GM08714 (cell line): ENCODE data around the gene TOPAZ1.

Experiments
- H3K4me3 ChIP-seq: fragments of 200-500 bp; sonication (Bioruptor generic); 2 replicates; pipeline ENCODE4 v1.5.1; 2014; ENCODE audit warnings: mild to moderate bottlenecking, low read length, inconsistent platforms
- ZNF274 ChIP-seq: IDR thresholded peaks from 2 replicates; pipeline ENCODE4 v1.6.1; 2012; ENCODE audit warnings: mild to moderate bottlenecking, low read depth, low read length

The TOPAZ1 gene

GRCh38 chr3:44280631-44281030 is 38.9 kb downstream of the TOPAZ1 start:
- TF ChIP-seq ZNF274 = no peak
- no peak overlapping the region for H3K4me3 ChIP-seq

- no peak for TF ChIP-seq ZNF274
- no peak overlapping the region for H3K4me3 ChIP-seq
Measured at GRCh38 chr3:44284949-44285348, 43.3 kb downstream of the TOPAZ1 start.

GRCh38 chr3:44289882-44290462 is 48.3 kb downstream of the TOPAZ1 start:
- TF ChIP-seq ZNF274 = no peak
- H3K4me3 ChIP-seq = no peak overlapping the region

DNA sequence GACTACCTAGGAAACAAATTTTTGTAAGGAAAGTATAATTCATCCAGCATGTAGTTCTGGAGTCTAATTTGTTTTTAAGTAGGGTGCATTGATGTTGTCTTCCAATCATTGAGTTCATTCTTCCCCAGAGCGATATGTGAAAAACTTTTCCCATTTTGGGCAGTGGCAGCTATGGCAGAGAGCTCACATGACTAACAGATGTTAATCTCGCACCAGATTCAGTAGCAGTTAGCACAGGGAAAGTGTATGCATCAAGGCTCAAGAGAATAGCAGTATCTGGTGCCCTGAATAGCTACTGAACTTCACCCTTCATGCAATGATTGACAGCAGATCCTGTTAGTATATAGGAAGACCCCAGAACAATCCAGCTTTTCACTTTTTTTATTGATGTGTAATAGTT is 50.6 kb downstream of the TOPAZ1 start:
- no peak overlapping the region for H3K4me3 ChIP-seq
- no peak for TF ChIP-seq ZNF274

DNA sequence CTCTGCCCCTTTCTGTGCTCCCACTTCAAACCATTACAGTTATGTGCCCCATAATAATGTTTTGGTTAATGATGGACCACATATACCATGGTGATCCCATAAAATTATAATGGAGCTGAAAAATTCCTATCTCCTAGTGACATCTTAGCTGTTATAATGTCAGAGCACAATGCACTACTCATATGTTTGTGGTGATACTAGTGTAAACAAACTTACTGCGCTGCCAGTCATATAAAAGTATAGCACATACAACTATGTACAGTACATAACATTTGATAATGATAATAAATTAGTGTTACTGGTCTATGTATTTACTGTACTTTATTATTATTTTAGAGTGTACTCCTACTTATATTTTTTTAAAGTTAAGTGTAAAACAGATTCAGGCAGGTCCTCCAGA is 51.3 kb downstream of the TOPAZ1 start:
- TF ChIP-seq ZNF274 = no peak
- H3K4me3 ChIP-seq = no peak overlapping the region

DNA sequence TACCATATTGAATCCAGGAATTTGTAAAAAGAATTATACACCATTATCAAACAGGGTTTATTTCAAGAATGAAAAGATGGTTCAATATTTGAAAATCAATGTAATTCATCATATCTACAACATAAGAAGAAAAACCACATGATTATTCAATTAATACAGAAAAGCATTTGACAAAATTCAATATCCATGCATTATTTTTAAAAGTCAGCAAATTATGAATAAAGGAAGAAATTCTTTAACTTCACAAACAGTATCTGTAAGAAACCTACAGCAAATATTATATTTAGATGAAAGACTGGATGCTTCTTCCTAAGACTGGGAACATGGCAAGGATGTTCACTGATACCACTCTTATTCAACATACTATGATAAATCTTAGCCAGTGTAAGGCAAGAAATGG is 55.6 kb downstream of the TOPAZ1 start:
- H3K4me3 ChIP-seq = no peak overlapping the region
- no peak for TF ChIP-seq ZNF274

GRCh38 chr3:44301746-44302145 is 60.1 kb downstream of the TOPAZ1 start:
- TF ChIP-seq ZNF274 = no peak
- H3K4me3 ChIP-seq = no peak overlapping the region

DNA sequence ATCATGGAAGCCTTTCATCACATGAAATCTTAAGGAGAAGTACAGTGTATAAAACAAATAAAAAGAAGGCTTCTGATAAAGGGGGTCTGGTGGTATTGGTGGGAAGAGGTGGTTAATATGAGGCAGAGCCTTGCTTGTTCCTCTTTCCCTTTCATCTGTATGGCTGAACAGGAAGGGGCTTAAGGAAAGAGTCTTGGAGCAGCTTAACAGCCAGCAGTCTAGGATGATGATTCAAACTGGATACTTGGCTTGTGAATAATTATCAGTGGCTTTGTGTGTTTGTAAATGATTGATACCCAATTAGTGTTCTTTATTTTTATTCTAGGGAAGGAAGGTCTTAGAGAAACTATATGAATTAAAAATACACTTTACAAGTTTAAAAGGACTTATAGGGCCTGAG is 67.8 kb downstream of the TOPAZ1 start:
- TF ChIP-seq ZNF274 = no peak

GRCh38 chr3:44318891-44319311 is 77.2 kb downstream of the TOPAZ1 start:
- TF ChIP-seq ZNF274 = no peak
- H3K4me3 ChIP-seq = no peak overlapping the region

More for the DNA sequence above, 67.8 kb downstream of the TOPAZ1 start:
- H3K4me3 ChIP-seq = no peak overlapping the region

DNA sequence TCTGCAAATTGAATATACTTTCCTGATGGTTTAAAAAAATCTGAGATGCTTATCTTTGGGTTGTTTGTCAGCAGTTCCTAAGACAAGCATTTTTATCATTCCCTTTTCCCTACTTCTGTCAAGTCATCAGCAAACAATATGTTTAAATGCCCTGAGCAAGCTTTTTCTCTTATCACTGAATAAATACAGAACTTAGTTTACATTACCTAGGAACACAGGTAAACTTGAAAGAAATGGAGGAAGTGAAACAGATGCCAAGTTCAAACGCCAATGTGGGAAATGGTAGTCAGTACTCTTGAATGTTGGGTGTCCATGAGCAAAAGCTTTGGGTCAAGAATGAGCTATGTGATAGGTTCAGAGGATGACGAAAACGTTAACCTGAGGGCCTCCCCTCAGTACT is 79.6 kb downstream of the TOPAZ1 start:
- H3K4me3 ChIP-seq = no peak overlapping the region
- TF ChIP-seq ZNF274 = no peak

DNA sequence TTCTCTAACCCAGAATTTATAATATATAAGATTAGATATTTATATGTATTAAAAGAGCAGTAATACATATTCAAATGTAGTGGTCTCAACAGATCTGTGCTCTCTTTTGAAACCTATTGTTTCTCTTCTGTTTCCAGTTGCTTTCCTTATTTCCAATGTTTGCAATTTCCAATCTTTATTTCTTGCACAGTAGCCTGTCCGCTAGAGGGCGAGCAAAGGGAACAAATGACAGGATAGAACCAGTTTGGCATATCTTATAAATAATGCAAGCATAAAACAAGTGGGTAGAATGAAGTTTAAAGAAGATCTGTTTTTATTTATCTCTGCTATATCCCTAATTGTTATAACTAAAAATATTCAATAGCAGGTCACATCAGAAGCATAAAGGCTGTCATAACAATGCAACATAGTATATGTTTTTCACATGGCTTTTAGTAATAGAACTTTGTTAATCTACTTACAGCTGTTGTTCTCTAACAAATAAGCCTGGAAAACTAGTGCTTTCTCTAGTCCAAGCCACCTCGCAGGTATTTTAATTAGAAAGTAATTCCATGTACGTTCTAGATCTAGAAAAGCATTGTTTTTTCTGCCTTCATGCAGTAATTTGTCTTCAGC is 81.8 kb downstream of the TOPAZ1 start:
- TF ChIP-seq ZNF274 = no peak

GRCh38 chr3:44324584-44324983 is 82.9 kb downstream of the TOPAZ1 start:
- TF ChIP-seq ZNF274 = no peak
- H3K4me3 ChIP-seq = no peak overlapping the region

More for the DNA sequence above, 81.8 kb downstream of the TOPAZ1 start:
- no peak overlapping the region for H3K4me3 ChIP-seq

GRCh38 chr3:44326019-44326418 is 84.3 kb downstream of the TOPAZ1 start:
- H3K4me3 ChIP-seq = no peak overlapping the region
- TF ChIP-seq ZNF274 = no peak

DNA sequence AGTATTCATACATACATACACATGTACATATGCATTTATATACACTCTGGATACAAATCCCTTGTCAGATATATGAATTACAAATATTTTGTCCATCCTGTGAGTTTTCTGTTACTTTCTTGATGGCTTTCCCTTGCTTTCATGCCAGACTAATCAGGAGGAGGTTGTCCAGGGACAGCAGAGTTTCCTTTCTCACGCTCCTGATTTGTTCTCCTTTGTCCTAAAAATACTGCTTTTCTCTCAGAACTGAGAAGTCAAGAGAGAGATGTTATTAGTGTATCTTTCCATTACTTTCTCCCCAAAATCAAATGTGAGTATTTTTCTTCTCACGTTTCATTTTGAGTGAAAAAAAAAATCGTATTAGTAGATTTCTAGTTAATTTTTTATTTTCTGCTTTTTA is 84.8 kb downstream of the TOPAZ1 start:
- TF ChIP-seq ZNF274 = no peak
- no peak overlapping the region for H3K4me3 ChIP-seq

- no peak for TF ChIP-seq ZNF274
- H3K4me3 ChIP-seq = no peak overlapping the region
Measured at GRCh38 chr3:44329946-44330345, 88.3 kb downstream of the TOPAZ1 start.

DNA sequence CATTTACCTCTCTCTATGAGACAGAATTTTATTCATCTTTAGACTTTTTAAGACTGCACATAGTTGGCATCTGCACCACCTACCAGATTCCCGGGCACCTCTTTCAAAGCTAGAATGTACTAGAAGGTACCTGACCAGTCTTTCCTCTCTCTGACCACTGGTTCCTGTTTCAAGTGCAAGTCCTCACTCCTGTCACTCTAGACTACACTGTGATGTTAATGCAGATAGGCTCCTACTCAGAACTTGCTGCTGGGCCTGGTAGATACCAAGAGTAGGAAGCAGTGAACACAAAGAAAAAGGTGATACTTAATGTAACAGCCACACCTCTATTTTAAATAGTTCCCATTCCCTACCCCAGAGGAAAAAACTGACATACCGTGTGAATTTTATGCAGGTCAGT is 88.8 kb downstream of the TOPAZ1 start:
- TF ChIP-seq ZNF274 = no peak
- no peak overlapping the region for H3K4me3 ChIP-seq

DNA sequence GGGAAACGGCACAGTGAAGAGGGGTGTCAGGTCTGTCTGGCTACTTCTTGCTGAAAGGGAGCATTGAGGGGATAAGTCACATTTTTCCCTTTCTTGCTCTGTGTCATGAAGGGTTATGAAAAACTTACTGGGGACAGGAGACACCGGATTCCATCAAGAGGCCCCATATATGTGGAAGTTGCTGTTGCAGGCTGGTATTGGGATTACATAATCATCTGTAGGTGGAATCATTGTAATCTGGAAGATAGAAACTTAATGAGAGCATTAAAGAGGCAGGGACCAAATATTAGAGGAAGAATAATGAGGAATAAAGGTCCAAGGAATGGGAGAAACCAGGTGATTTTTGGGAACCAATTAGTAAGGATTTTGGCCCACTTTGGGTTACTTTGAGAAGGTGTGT is 92.6 kb downstream of the TOPAZ1 start:
- H3K4me3 ChIP-seq = no peak overlapping the region
- no peak for TF ChIP-seq ZNF274
